Left lung (tissue), 10 donors: ENCODE results near the gene FOXA1. TPM values are rescaled to one million over a fixed set of nuclear protein-coding genes. Genes with fewer than 3 reads are reported as not detected.

Experiments used
- ATAC-seq: fragments of 200-7000 bp; cut with Tn5 transposase; one replicate; pipeline ENCODE4 v1.9.1; 2020; ENCODE audit warnings: moderate library complexity
- DNase-seq, 4 donors: peaks; one replicate each; pipeline ENCODE4 v3.0.0-alpha.2; 2013 to 2020
- H3K27ac ChIP-seq, 2 donors: fragments of 200-600 bp; sonication (generic) in 1 of 2; one replicate each; pipeline versions ENCODE4 v1.5.0 to v1.8.0; 2020 to 2021
- H3K27me3 ChIP-seq, 2 donors: fragments of 200-600 bp; sonication (generic) in 1 of 2; one replicate each; pipeline versions ENCODE4 v1.5.0 to v1.8.0; 2020 to 2021
- H3K36me3 ChIP-seq, 2 donors: fragments of 200-600 bp; sonication (generic) in 1 of 2; one replicate each; pipeline versions ENCODE4 v1.5.0 to v1.8.0; 2020 to 2021
- H3K4me1 ChIP-seq, 2 donors: fragments of 200-600 bp; one replicate each; pipeline ENCODE4 v1.8.0; 2021
- H3K4me3 ChIP-seq, 2 donors: fragments of 200-600 bp; sonication (generic) in 1 of 2; one replicate each; pipeline versions ENCODE4 v1.5.0 to v1.8.0; 2020 to 2021; ENCODE audit warnings: mild to moderate bottlenecking in 1 of 2
- H3K9me3 ChIP-seq, 2 donors: fragments of 200-600 bp; sonication (generic) in 1 of 2; one replicate each; pipeline versions ENCODE4 v1.5.0 to v1.8.0; 2020 to 2021
- CTCF ChIP-seq, 2 donors: fragments of 200-600 bp; sonication (generic) in 1 of 2; IDR thresholded peaks; one replicate each; pipeline versions ENCODE4 v1.5.0 to v1.8.0; 2021; ENCODE audit warnings: antibody characterized with exemption in 2 of 2
- intact Hi-C, 2 donors: fragments of 100-400 bp; cut with DNase I; formaldehyde crosslinking; loops; one replicate each; pipeline versions ENCODE4 v1.11.2 to v1.14.2; 2022
- polyA plus RNA-seq, 6 donors: library from polyadenylated mRNA; unstranded; fragments of 120-200 nt; gene quantifications; one replicate each; pipeline ENCODE4 v1.2.1, GENCODE V29; 2013; ENCODE audit not compliant: insufficient read length in 6 of 6
- total RNA-seq, 2 donors: library from RNA; stranded (reverse); fragmentation: NEBNext Ultra II Directional; extraction: Animal tissue kit (Norgen Biotek cat#: 25700); gene quantifications; one replicate each; pipeline ENCODE4 v1.2.1, GENCODE V29; 2021
- donor health status: DM: no; HTN: yes; CAD: no.
- donor health status: DM: no; HTN: no; CAD: no.

The FOXA1 gene
- total and polyA plus RNA-seq, 8 donors: 30.2 to 52.9 (median 41.8) TPM

- DNase-seq (no peak), ATAC-seq (no peak)
- Histone ChIP-seq H3K36me3 (no peaks in the 10 kb centered on the region), H3K27me3 (no peaks in the 10 kb centered on the region), H3K9me3 (no peaks in the 10 kb centered on the region), H3K4me3 (no peak overlapping the region), H3K27ac (no peak overlapping the region), H3K4me1 (no peaks in the 10 kb centered on the region)
- intact Hi-C loops: no loop called here
- no peak for TF ChIP-seq CTCF (IDR thresholded peaks at IDR 0.05)
Measured at GRCh38 chr14:37638599-37638998, 43.5 kb upstream of the FOXA1 start.

DNA sequence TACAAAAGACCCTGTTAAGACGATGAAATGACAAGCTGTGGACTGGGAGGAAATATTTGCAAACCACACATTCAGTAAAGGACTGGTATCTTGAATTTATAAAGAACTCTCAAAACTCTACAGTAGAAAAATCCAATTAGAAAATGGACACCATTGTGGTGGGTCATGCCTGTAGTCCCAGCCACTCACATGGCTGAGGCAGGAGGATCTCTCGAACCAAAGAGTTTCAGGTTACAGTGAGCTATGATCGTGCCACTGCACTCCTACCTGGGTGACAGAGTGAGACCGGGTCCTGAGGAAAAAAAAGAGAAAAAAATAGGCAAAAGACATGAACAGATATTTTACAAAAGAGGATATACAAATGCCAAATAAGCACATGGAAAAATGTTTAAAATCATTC lies 42.3 kb upstream of the FOXA1 start:
- H3K9me3 ChIP-seq: peaks cover 0 to 3% of the 10 kb centered on the region in 2 donors
- no peaks in the 10 kb centered on the region for H3K4me1 ChIP-seq
- H3K27ac ChIP-seq: no peak overlapping the region
- intact Hi-C loops: no loop called here
- ATAC-seq (no peak), DNase-seq (no peak)
- no peak overlapping the region for H3K4me3 ChIP-seq
- TF ChIP-seq CTCF (IDR thresholded peaks at IDR 0.05): no peak
- H3K36me3 ChIP-seq: no peaks in the 10 kb centered on the region
- H3K27me3 ChIP-seq: no peaks in the 10 kb centered on the region

DNA sequence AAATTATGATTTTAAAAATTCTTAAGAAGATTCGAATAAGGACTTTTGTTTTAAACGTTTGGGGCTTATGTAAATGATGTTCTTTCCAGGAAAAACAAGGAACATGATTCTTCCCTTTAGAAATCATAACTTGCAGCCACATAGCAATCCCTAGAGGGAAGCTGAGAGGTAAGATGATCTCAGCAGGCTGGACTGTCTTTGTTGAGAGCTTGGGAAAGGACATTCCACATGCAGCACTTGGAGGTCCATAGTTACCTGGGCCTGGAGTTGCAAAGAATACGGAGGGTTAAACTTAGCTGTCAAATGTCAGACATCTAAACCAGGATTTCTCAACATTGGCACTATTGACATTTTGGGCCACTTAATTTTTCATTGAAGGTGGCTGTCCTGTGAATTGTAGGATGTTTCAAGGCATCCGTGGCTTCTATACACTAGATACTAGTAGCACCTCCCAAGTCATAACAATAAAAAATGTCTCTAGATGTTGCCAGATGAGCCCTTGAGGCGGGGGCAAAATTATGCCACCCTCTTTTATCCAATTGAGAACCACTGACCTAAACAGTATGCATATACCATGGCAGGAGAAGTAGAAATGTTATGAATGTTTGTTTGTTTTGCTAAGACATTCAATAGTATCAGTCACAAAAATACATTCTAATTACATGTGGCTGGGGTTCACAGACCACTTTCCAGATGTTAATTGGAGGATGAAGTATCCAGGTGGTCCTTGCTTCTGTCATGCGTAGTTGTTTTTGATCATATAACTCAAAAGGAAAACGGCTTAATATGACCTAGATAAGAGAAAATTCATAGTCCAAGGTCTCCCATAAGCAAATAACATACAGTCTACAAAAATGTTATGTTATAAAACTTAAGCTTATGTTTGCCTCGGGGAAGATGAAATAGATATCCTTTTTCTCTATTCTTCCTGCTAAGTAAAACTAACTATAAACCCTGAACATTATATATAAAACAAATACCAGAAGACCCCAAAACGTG lies 30.8 kb upstream of the FOXA1 start:
- ATAC-seq (no peak), DNase-seq (no peak)
- Histone ChIP-seq H3K9me3 (peaks cover 0 to 15% of the 10 kb centered on the region in 2 donors), H3K27ac (no peak overlapping the region), H3K4me3 (no peak overlapping the region), H3K36me3 (no peaks in the 10 kb centered on the region), H3K27me3 (peaks cover 20 to 31% of the 10 kb centered on the region in 2 donors), H3K4me1 (no peaks in the 10 kb centered on the region)
- no peak for TF ChIP-seq CTCF (IDR thresholded peaks at IDR 0.05)
- intact Hi-C loops: no loop called here

- intact Hi-C loops: no loop called here
- no peak for TF ChIP-seq CTCF (IDR thresholded peaks at IDR 0.05)
- Histone ChIP-seq H3K4me1 (no peaks in the 10 kb centered on the region), H3K9me3 (peaks cover 0 to 4% of the 10 kb centered on the region in 2 donors), H3K27ac (no peak overlapping the region), H3K27me3 (peaks cover 20 to 39% of the 10 kb centered on the region in 2 donors), H3K36me3 (no peaks in the 10 kb centered on the region), H3K4me3 (no peak overlapping the region)
- ATAC-seq (no peak), DNase-seq (no peak)
Measured at GRCh38 chr14:37623971-37624370, 28.9 kb upstream of the FOXA1 start.

DNA sequence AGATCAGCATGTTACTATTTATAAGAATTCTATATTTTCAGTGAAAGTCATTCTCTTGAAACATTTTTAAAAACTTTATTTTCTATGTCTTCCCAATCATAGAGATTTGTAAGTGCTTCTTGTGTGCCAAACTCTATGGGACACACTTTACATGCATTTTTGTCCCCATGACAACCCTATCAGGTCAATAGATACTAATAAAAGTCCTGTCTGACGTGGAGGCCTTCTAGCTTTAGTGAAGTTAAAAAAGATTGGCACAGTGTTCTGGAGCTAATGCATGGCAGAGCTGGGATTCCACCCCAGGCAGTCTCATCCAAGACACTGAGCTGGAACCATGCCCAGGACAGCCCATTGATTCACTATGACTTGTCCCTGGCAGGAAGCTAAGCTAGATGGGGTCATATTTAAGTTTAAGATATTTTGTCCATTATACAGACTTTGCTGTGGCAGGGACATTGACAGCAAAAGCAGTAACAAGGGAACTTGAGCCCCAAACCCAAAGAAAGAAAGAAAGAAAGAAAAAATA lies 28.4 kb upstream of the FOXA1 start:
- intact Hi-C loops: no loop called here
- Histone ChIP-seq H3K9me3 (no peaks in the 10 kb centered on the region), H3K4me1 (no peaks in the 10 kb centered on the region), H3K36me3 (no peaks in the 10 kb centered on the region), H3K27me3 (peaks cover 20 to 39% of the 10 kb centered on the region in 2 donors), H3K4me3 (no peak overlapping the region), H3K27ac (no peak overlapping the region)
- DNase-seq (no peak), ATAC-seq (no peak)
- TF ChIP-seq CTCF (IDR thresholded peaks at IDR 0.05): no peak
